Neural progenitor cell (in vitro differentiated cells): ENCODE measurements around the gene HEYL. TPM values are rescaled to one million over a fixed set of nuclear protein-coding genes. Genes with fewer than 3 reads are reported as not detected.

ENCODE experiments used
- DNase-seq: peaks from one replicate; pipeline ENCODE4 v3.0.0-alpha.2; 2016; ENCODE audit warnings: low spot score
- H2AFZ ChIP-seq: fragments of 200-600 bp; sonication (generic); replicated peaks from 2 replicates; pipeline ENCODE4 v1.6.1; 2016; ENCODE audit warnings: antibody characterized with exemption
- H3F3A ChIP-seq: fragments of 200-600 bp; sonication (generic); 2 replicates; pipeline ENCODE4 v1.6.1; 2016; ENCODE audit warnings: antibody characterized with exemption, low read depth
- H3K27ac ChIP-seq: fragments of 200-600 bp; sonication (generic); 2 replicates; pipeline ENCODE4 v1.5.1; 2016; ENCODE audit warnings: mild to moderate bottlenecking
- H3K27me3 ChIP-seq: fragments of 200-600 bp; sonication (generic); 2 replicates; pipeline ENCODE4 v1.6.1; 2016; ENCODE audit warnings: mild to moderate bottlenecking, moderate library complexity
- H3K36me3 ChIP-seq: fragments of 200-600 bp; sonication (generic); 2 replicates; pipeline ENCODE4 v1.5.1; 2016
- H3K4me1 ChIP-seq: fragments of 200-600 bp; sonication (generic); 2 replicates; pipeline ENCODE4 v1.6.1; 2016; ENCODE audit warnings: mixed run types
- H3K4me2 ChIP-seq: fragments of 200-600 bp; sonication (generic); 2 replicates; pipeline ENCODE4 v1.6.1; 2016
- H3K4me3 ChIP-seq: fragments of 200-600 bp; sonication (generic); 2 replicates; pipeline ENCODE4 v1.5.1; 2016
- H3K79me2 ChIP-seq: fragments of 200-600 bp; sonication (generic); 2 replicates; pipeline ENCODE4 v1.6.1; 2016; ENCODE audit warnings: low read depth
- H3K9ac ChIP-seq: fragments of 200-600 bp; sonication (generic); 2 replicates; pipeline ENCODE4 v1.6.1; 2016
- H3K9me3 ChIP-seq: fragments of 200-600 bp; sonication (generic); 2 replicates; pipeline ENCODE4 v1.5.1; 2016; ENCODE audit warnings: low read depth
- H4K20me1 ChIP-seq: fragments of 200-600 bp; sonication (generic); 2 replicates; pipeline ENCODE4 v1.6.1; 2016; ENCODE audit warnings: low read depth
- H3K27ac Mint-ChIP-seq: 3 replicates; pipeline ENCODE4 v1.8.0; 2021; ENCODE audit warnings: mixed read lengths
- H3K27me3 Mint-ChIP-seq: 2 replicates; pipeline ENCODE4 v1.8.0; 2022; ENCODE audit warnings: low read depth, mild to moderate bottlenecking, inconsistent platforms, moderate library complexity, mixed read lengths; ENCODE audit not compliant: insufficient read depth
- H3K36me3 Mint-ChIP-seq: 3 replicates; pipeline ENCODE4 v1.8.0; 2021; ENCODE audit warnings: mixed read lengths
- H3K4me1 Mint-ChIP-seq: 3 replicates; pipeline ENCODE4 v1.8.0; 2021; ENCODE audit warnings: mixed read lengths
- H3K4me3 Mint-ChIP-seq: 3 replicates; pipeline ENCODE4 v1.8.0; 2021; ENCODE audit warnings: mild to moderate bottlenecking, moderate library complexity, mixed read lengths
- H3K9me3 Mint-ChIP-seq: 3 replicates; pipeline ENCODE4 v1.8.0; 2020; ENCODE audit warnings: mixed read lengths
- CTCF ChIP-seq: fragments of 200-600 bp; sonication (generic); IDR thresholded peaks from 2 replicates; pipeline ENCODE4 v1.5.1; 2017; ENCODE audit warnings: antibody characterized with exemption, mild to moderate bottlenecking
- EZH2 ChIP-seq: fragments of 200-600 bp; sonication (generic); IDR thresholded peaks from 2 replicates; pipeline ENCODE4 v1.6.1; 2017; ENCODE audit warnings: antibody characterized with exemption, mild to moderate bottlenecking, moderate library complexity
- EZH2phosphoT487 ChIP-seq: fragments of 200-600 bp; sonication (generic); IDR thresholded peaks from 2 replicates; pipeline ENCODE4 v1.6.1; 2017; ENCODE audit warnings: antibody characterized with exemption
- total RNA-seq: library from RNA; depleted of rRNA; stranded (reverse); fragments of >200 nt; gene quantifications from 2 replicates; pipeline ENCODE4 v1.2.3, GENCODE V29; 2015; ENCODE audit warnings: low replicate concordance

HEYL gene
- total RNA-seq, 1 donor from 2014 or later = 2.3 TPM

GRCh38 chr1:39615086-39615673 is 24.3 kb downstream of the HEYL start:
- Histone ChIP-seq H2AFZ (no peak overlapping the region), H3K9me3 (no peaks in the 10 kb centered on the region), H3K36me3 (no peaks in the 10 kb centered on the region), H3K9ac (no peak overlapping the region), H3K4me1 (no peaks in the 10 kb centered on the region), H3K4me2 (no peak overlapping the region), H3K79me2 (no peaks in the 10 kb centered on the region), H4K20me1 (no peaks in the 10 kb centered on the region), H3K27ac (no peak overlapping the region), H3K27me3 (peaks cover 13% of the 10 kb centered on the region), H3K4me3 (no peak overlapping the region), H3F3A (no peaks in the 10 kb centered on the region)
- TF ChIP-seq EZH2phosphoT487 (no peak), EZH2 (no peak), CTCF (no peak)
- H3K4me1 Mint-ChIP-seq = peaks cover 4% of the 10 kb centered on the region
- DNase-seq = no peak
- no peaks in the 10 kb centered on the region for H3K27me3 Mint-ChIP-seq
- H3K9me3 Mint-ChIP-seq = no peaks in the 10 kb centered on the region
- no peak overlapping the region for H3K4me3 Mint-ChIP-seq
- H3K27ac Mint-ChIP-seq = no peak overlapping the region
- no peaks in the 10 kb centered on the region for H3K36me3 Mint-ChIP-seq

- no peak overlapping the region for H3K27ac Mint-ChIP-seq
These were observed 25.0 kb downstream of the HEYL start for GRCh38 chr1:39614488-39614887.

GRCh38 chr1:39613250-39613649 is 26.2 kb downstream of the HEYL start:
- Histone ChIP-seq H3K4me2 (no peak overlapping the region), H2AFZ (no peak overlapping the region), H3K27ac (no peak overlapping the region), H3K9me3 (no peaks in the 10 kb centered on the region), H3K36me3 (no peaks in the 10 kb centered on the region), H3F3A (no peaks in the 10 kb centered on the region), H3K4me1 (no peaks in the 10 kb centered on the region), H3K4me3 (no peak overlapping the region), H3K27me3 (peaks cover 11% of the 10 kb centered on the region), H3K9ac (no peak overlapping the region), H4K20me1 (no peaks in the 10 kb centered on the region), H3K79me2 (no peaks in the 10 kb centered on the region)
- no peak overlapping the region for H3K4me3 Mint-ChIP-seq
- DNase-seq = no peak
- TF ChIP-seq EZH2phosphoT487 (no peak), EZH2 (no peak), CTCF (no peak)
- no peaks in the 10 kb centered on the region for H3K36me3 Mint-ChIP-seq
- H3K27ac Mint-ChIP-seq = no peak overlapping the region
- peaks cover 4% of the 10 kb centered on the region for H3K27me3 Mint-ChIP-seq
- no peaks in the 10 kb centered on the region for H3K9me3 Mint-ChIP-seq
- H3K4me1 Mint-ChIP-seq = peaks cover 8% of the 10 kb centered on the region

More at GRCh38 chr1:39614488-39614887, 25.0 kb downstream of the HEYL start:
- no peaks in the 10 kb centered on the region for H3K36me3 ChIP-seq
- no peaks in the 10 kb centered on the region for H3F3A ChIP-seq
- H3K9me3 ChIP-seq = no peaks in the 10 kb centered on the region
- Mint-ChIP-seq H3K27me3 (no peaks in the 10 kb centered on the region), H3K4me1 (peaks cover 5% of the 10 kb centered on the region), H3K36me3 (no peaks in the 10 kb centered on the region), H3K9me3 (no peaks in the 10 kb centered on the region), H3K4me3 (no peak overlapping the region)
- DNase-seq = no peak
- no peak overlapping the region for H3K27ac ChIP-seq
- no peak overlapping the region for H3K4me2 ChIP-seq
- H3K4me1 ChIP-seq = no peaks in the 10 kb centered on the region
- no peak for TF ChIP-seq EZH2phosphoT487
- no peak for TF ChIP-seq EZH2
- no peak for TF ChIP-seq CTCF
- no peak overlapping the region for H3K9ac ChIP-seq
- H4K20me1 ChIP-seq = no peaks in the 10 kb centered on the region
- no peak overlapping the region for H3K4me3 ChIP-seq
- H2AFZ ChIP-seq = no peak overlapping the region
- H3K79me2 ChIP-seq = no peaks in the 10 kb centered on the region
- peaks cover 18% of the 10 kb centered on the region for H3K27me3 ChIP-seq
